NCI-H345 treated with DMSO at 0.1 percent for 48 hours (cell line): Measurements from ENCODE around the gene ARHGAP42.
A peak's percentile ranks its signal among the peaks of the same experiment; 100 is the strongest.

Source experiments
- DNase-seq: peaks from one replicate; lab custom pipeline; 2025; ENCODE audit not compliant: unreplicated experiment; lab: John Stamatoyannopoulos, UW

The ARHGAP42 gene

GRCh38 chr11:100827934-100828661 is 141.0 kb downstream of the ARHGAP42 start:
- DNase-seq = peak; percentile 34

DNA sequence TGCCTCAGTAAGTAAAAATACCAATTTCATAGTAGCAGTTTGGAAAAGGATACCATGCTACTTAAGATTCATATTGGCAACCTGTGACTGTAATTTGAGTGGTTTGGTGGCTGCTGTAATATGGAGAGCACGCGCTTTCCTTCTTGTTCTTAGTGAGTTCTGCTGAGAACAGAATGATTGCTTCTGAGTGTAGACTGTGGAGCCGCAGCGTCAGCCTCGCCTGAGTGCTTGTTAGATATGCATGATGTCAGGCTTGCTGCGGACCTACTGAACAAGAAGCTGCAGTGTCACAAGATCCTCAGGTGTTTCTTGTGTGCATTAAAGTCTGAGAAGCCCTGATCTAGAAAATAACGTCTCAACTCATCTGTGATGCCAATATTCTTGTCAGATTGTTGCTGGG is 143.2 kb downstream of the ARHGAP42 start:
- DNase-seq = no peak

GRCh38 chr11:100830978-100831732 is 144.1 kb downstream of the ARHGAP42 start:
- DNase-seq = no peak

GRCh38 chr11:100831929-100832494 is 144.9 kb downstream of the ARHGAP42 start:
- DNase-seq = no peak

- no peak for DNase-seq
Observed at GRCh38 chr11:100832829-100833228, 145.7 kb downstream of the ARHGAP42 start.

DNA sequence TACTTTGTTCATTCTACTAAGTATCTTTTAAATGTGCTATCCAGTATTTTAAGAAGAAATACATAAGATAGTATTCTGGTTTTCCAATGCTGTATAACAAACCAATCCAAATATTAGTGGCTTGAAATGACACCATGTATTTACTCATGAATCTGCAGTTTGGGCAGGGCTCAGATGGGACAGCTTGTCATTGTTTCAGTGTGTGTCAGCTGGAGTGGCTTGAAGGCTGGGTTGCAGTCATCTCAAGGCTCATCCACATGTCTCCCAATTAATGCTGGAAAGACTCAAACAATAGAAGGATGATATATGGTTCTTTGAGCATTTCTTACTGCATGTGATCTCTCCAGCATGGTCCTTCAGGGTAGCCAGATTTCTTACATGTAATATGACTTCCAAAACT is 146.2 kb downstream of the ARHGAP42 start:
- no peak for DNase-seq

GRCh38 chr11:100835854-100836253 is 148.8 kb downstream of the ARHGAP42 start:
- no peak for DNase-seq

- DNase-seq = no peak
Observed at GRCh38 chr11:100837311-100837710, 150.2 kb downstream of the ARHGAP42 start.

DNA sequence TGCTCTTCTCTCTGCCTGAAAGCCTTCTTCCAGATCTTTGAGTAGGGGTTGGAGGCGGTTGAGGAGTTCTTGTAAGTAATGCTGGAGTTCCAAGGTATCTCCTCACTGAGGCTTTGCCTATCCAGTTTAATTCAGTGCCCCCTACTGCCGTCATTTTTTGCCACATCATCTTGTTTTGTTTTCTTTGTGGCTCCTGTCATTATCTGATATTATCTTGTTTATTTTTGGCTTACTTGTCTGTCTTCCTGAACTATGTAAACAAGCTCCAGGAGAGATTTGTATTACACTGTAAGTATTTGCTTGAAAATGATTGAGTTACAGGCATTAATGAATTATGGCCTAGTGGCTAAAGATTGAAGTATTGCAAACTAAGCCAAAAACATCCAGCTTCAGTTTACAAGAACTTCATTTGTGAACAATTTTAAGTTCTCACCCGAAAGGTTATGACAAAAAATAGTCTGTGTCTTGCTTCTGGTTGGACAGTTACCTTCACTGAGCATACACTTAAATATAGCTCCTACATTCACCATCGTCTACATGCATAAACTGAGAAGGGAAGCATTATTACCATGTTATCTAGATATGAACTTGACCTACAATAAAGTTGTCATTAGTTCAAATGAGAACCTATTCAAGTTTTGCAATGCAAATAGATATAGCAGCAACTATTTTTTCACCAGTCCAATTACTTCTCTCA is 154.8 kb downstream of the ARHGAP42 start:
- DNase-seq = no peak

- DNase-seq = no peak
Observed at GRCh38 chr11:100847696-100848216, 160.7 kb downstream of the ARHGAP42 start.

DNA sequence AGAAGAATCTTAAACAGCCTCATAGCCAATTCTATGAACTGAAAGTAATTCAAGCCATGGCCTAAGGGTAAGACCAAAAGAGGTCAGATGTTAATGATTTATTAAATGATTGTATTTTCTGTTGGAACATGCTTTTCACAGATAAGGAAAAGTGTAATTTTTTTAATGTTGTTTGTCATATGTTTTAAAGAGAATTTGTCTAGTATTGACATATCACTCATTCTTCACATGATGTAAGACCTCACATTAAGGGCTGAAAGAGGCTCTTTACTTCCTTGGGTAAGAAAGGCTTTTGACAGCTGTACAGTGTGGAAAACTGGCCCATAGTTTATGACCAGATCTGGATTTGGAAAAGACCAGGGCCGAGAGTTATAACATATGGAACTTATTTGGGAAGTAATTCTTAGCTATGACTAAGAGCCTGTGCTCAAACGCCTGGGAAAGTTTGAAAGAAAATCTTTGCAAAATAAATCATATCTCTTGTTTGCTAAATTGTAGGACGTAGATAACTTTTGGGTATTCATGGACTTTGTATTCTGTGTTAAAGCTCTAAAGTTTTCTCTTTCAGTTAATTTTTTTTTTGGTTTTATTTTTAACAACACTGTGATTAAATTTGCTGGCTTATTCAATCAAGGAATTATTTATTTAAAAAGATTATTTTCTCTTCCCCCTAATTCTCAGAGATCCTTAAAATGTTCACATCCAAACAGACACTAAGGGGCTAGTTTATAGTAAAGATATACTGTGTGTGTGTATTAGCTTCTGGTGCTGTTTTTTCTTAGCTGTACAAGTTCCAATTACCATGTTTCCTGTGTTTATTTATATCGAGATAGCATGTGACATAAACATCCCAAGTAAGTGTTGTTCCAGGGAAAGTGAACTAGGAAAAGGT is 162.2 kb downstream of the ARHGAP42 start:
- DNase-seq = no peak

GRCh38 chr11:100849901-100850235 is 162.8 kb downstream of the ARHGAP42 start:
- no peak for DNase-seq

- no peak for DNase-seq
Observed at GRCh38 chr11:100851147-100851546, 164.1 kb downstream of the ARHGAP42 start.

DNA sequence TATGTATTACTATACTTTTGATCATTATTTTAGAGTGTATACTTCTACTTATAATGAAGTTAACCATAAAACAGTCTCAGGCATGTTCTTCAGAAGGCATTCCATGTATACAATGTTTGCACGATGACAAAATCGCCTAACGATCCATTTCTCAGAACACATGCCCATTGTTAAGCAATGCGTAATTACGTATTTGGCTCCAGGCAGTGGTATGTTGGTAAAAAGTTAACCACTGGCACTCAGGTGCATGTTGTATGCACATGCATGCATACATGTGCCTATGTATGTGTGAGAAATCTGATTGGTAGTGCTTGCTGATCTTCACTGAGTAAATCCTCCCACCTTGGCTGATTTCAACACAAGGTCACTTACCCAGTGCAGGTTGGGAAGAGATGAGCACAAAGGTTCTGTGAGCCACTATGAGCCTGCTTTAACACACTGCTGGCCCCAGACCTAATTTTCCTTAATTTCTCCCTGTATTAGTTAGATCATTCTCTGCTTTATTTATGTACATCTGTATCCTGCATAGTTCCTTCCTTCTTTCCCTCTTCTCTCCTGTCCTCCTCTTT is 164.6 kb downstream of the ARHGAP42 start:
- no peak for DNase-seq

DNA sequence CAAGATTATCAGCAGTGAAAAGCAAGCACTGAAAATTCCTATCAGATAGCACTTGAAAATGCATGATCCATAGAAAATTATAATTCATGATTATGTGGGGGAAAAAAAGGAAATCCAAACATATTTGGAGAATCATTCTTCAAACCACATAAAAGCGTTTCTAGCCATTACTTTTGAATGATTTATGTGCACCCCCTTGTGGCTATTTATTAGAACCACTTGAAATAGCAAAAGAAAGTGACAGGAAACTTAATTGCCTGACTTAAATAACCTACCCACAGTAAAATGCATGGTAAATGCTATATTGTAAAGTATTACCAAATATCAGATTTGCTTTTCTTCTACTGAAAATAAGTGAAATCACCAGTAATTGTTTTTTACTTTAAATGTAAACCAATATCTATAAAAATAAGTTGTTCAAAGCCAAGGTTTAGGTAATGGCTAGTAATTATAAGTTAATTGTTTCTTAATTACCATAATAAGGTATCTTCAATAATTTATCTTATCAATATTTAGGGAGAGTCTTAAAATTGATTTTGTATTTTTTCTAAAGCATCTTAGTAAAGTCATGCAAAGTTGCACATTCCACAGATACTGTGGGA is 168.5 kb downstream of the ARHGAP42 start:
- peak; percentile 18 for DNase-seq

DNA sequence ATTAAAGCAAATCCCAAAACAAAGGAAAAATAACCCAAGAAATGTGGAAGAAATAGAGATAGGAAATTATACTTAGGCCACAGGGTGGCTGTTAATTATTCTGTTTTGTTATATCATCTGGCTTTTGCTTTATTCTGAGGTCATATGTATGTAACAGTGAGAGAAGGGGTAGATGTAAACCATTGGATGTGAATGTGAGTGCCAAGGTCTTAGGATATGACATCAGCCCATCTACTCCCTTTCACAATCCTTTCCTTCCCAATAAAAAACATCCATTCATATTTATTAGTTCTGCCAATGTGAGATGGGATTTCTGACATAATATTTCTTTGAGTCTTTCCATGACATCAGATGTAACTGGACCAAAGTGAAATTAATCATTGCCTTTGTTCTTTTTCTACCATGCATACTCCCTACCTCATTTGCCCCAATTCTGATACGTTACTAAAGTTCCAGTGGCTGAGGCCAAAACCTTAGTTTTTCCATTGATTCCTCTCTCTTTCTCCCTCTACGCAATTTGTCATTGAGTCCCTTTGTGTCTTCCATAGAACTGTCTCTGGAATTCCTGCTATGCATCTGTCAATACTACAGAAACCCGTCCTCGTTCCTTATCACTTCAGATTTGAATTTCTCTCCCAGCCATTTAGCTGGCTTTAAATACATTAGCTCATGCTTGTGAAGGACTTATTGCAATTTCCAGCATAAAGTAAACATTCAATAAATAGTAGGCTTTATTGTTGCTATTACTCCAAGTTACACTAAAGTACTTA is 170.3 kb downstream of the ARHGAP42 start:
- DNase-seq = no peak

GRCh38 chr11:100860318-100861155 is 173.4 kb downstream of the ARHGAP42 start:
- DNase-seq = no peak

DNA sequence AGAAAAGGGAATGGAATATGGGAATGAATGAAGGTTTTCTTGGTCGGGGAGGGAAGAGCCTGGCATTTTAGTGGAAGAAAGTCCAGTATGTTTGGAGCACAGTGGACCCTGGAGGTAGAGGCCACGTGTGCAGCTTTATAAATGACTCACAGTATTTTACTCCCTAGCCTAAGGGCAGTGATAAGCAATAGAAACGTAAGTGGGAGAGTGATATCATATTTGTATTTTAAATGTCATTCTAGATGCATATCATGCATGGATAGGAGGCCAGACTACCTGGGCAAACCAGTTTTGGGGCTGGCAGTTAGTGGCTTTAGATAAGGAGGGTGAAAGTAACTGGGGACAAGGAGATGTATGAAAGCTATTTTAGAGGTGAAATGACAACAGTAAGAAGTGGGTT is 174.1 kb downstream of the ARHGAP42 start:
- no peak for DNase-seq
